GM21576 (cell line): ENCODE data around the gene MVP.
"Not testable (repeated sequence)": the region's sequence is repeated elsewhere in the genome, so short reads cannot be mapped to it uniquely, and the experiment has no call there.

Experiments used
- ATAC-seq: cut with Tn5 transposase; IDR thresholded peaks from one replicate; pipeline ENCODE4 v1.9.1; 2021; ENCODE audit warnings: mild to moderate bottlenecking, moderate library complexity; ENCODE audit not compliant: unreplicated experiment

Gene MVP

GRCh38 chr16:29820271-29820701 is at the start of gene MVP:
Gene MVP, plus strand, starts transcription at chr16:29820462. Its CDS starts 10,088 bp downstream, at chr16:29830550.
- ATAC-seq = no peak

- not testable (repeated sequence) for ATAC-seq
Measured at GRCh38 chr16:29772330-29772729, 47.9 kb upstream of the MVP start.

GRCh38 chr16:29774730-29775129 is 45.5 kb upstream of the MVP start:
- ATAC-seq = no peak

- ATAC-seq = no peak
Measured at GRCh38 chr16:29775742-29776408, 44.4 kb upstream of the MVP start.

GRCh38 chr16:29777576-29778350 is 42.5 kb upstream of the MVP start, which contains the start of gene ZG16:
Gene ZG16, plus strand, starts transcription at chr16:29778256. Its CDS starts 1,011 bp downstream, at chr16:29779267.
- ATAC-seq = no peak

- no peak for ATAC-seq
Measured at GRCh38 chr16:29779474-29779873, 40.8 kb upstream of the MVP start.

GRCh38 chr16:29783094-29783953 is 36.9 kb upstream of the MVP start:
- ATAC-seq = not testable (repeated sequence)

- no peak for ATAC-seq
Measured at GRCh38 chr16:29784157-29784556, 36.1 kb upstream of the MVP start.

- ATAC-seq = no peak
Measured at GRCh38 chr16:29784901-29785500, 35.3 kb upstream of the MVP start.

- ATAC-seq = not testable (repeated sequence)
Measured at GRCh38 chr16:29787155-29787554, 33.1 kb upstream of the MVP start.

GRCh38 chr16:29789775-29790182 is 30.5 kb upstream of the MVP start:
- ATAC-seq = no peak

- peak; percentile 87 for ATAC-seq
Measured at GRCh38 chr16:29790183-29790948, 29.9 kb upstream of the MVP start, which contains the start of gene KIF22. Gene KIF22, plus strand, starts transcription at chr16:29790751. Its CDS starts 9 bp downstream, at chr16:29790760.

- ATAC-seq = no peak
Measured at GRCh38 chr16:29790949-29791844, 29.1 kb upstream of the MVP start.

GRCh38 chr16:29791845-29792807 is 28.1 kb upstream of the MVP start:
- ATAC-seq = no peak

GRCh38 chr16:29793153-29793552 is 27.1 kb upstream of the MVP start:
- not testable (repeated sequence) for ATAC-seq

GRCh38 chr16:29794231-29794710 is 26.0 kb upstream of the MVP start:
- no peak for ATAC-seq

- no peak for ATAC-seq
Measured at GRCh38 chr16:29802416-29802935, 17.8 kb upstream of the MVP start.
